Lung microvascular endothelial cell (primary cell): Measurements from ENCODE around the gene MAD1L1. TPM values are rescaled to one million over a fixed set of nuclear protein-coding genes. Genes with fewer than 3 reads are reported as not detected.

Experiments used
- DNase-seq, 2 donors: peaks; one replicate each; pipeline versions ENCODE4 v3.0.0 to v3.0.0-alpha.2; 2010; ENCODE audit warnings: low read depth in 2 of 2
- total RNA-seq: library from RNA; depleted of rRNA; stranded (reverse); fragments of >200 nt; gene quantifications from 2 replicates; pipeline ENCODE4 v1.2.1, GENCODE V29; 2014

Gene MAD1L1
- total RNA-seq, 1 donor from 2014 or later: 46.0 TPM

- DNase-seq: no peak
Measured at GRCh38 chr7:1809601-1810258, 423.0 kb downstream of the MAD1L1 start.

GRCh38 chr7:1809070-1809469 lies 423.7 kb downstream of the MAD1L1 start:
- no peak for DNase-seq

DNA sequence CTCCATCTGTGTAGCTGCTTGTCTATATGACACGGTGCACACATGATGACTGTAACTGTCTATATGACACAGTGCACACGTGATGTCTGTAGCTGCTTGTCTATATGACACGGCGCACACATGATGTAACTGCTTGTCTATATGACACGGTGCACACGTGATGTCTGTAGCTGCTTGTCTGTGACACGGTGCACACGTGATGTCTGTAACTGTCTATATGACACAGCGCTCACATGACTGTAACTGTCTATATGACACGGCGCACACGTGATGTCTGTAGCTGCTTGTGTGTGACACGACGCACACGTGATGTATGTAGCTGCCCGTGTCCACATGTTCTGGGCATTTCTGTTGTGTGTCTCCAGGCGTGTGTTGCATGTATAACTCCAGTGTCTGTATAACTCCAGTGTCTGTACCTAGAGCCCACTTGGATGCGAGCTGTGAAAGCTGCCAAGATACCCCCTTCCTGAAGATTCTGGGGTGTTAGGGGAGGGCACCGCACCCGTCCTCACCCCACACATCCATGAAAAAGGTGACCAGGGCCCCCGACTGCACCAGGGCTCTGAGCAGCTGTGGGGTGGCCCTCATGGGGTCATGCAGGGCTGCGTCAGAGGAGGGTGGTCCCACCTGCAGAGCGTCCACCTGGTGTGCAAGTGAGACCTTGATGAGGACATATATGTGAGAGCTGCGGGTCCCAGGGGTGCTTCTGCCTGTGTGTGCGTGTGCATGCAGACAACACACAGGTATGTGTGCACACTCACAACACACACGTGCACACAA lies 424.7 kb downstream of the MAD1L1 start:
- no peak for DNase-seq

DNA sequence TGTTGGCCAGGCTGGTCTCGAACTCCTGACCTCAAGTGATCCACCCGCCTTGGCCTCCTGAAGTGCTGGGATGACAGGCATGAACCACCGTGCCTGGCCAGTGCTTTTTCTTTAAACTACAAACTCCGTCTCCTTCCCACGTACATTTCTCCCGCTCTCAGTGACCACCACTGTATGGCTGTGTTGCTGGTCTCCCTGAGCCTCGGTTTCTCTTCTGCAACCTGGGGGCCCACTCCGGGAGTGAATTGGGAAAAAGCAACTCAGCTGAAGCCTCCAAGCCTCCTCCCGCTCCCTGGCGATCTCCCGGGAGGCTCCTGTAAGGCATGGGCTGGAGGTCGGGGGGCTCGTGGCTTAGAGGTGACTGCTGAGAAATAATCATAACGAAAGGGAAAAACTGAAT lies 426.4 kb downstream of the MAD1L1 start:
- no peak for DNase-seq

- DNase-seq: no peak
Measured at GRCh38 chr7:1804310-1804709, 428.4 kb downstream of the MAD1L1 start.

DNA sequence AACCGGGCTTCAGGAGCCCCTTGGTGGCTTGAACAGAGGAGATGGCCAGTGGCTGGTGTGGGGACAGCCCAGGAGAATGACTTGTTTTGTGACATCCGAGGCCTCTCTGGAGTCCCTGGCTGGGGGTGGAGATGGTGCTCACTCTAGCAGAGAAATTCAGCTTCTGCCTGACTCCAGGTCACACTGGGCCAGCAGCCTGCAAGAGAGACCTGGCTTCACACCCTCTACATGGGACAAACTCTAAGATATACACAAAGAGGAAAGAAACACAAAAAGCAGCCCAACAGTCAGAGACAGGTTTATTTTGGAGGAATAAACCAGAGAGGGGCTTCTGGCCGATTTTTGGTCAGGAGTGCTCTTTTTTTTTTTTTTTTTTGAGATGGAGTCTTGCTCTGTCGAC lies 429.8 kb downstream of the MAD1L1 start:
- DNase-seq: no peak

- no peak for DNase-seq
Measured at GRCh38 chr7:1800902-1801301, 431.8 kb downstream of the MAD1L1 start.

- DNase-seq: no peak
Measured at GRCh38 chr7:1798191-1798590, 434.6 kb downstream of the MAD1L1 start.

- DNase-seq: no peak
Measured at GRCh38 chr7:1794888-1795542, 437.7 kb downstream of the MAD1L1 start.

- DNase-seq: no peak
Measured at GRCh38 chr7:1787681-1788235, 445.0 kb downstream of the MAD1L1 start.

DNA sequence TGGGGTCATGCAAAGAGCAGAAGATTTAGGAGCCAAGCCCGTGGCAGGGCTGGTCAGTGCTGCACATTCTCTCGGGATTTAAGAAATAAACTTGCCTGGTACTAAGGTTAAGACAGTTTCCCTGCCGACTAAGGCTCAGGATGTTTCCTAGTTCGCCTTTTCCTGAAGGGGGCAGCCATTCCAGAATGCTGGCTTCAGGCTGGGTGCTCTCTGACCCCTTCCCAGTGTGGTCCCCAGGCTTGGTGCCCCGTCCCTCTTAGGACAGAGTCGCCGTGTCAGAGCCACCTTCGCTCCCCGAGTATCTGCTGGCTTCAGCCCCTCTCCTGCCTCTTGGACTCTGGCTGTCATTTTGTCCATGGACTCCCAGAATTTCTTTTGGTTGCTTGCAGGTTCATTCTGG lies 445.5 kb downstream of the MAD1L1 start:
- DNase-seq: no peak

DNA sequence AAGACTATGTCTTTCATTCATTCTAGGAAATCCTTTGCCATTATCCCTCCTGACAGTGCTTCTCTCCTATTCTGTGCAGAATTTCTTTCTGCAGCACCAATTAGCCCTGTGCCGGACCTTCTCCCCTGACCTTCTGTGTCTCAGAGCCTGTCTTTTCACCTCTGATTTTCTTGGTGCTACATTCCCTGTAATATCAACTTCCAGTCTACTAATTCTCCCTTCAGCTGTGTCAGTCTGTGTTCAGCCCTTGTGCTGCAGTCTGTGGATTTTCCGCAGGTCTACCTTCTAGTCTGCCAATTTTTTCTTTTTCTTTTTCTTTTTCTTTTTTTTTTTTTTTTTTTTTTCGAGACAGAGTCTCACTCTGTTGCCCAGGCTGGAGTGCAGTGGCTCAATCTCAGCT lies 446.9 kb downstream of the MAD1L1 start:
- DNase-seq: no peak

DNA sequence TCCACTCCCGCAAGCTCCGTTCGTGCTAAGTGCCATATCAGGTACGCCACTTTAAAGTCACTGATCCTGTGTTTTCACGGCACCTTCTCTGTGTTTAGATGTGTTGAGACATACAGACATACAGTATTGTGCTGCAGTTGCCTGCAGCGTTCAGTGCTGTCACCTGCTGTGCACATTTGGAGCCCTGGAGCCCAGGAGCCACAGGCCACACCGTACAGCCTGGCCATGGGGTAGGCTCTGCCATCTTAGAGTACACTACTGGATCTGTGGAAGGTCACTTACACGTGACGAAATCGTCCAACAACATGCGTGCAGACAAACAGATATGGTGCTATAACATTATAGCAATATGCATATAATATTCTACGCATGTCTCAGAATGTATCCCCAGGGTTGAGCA lies 451.4 kb downstream of the MAD1L1 start:
- DNase-seq: no peak

DNA sequence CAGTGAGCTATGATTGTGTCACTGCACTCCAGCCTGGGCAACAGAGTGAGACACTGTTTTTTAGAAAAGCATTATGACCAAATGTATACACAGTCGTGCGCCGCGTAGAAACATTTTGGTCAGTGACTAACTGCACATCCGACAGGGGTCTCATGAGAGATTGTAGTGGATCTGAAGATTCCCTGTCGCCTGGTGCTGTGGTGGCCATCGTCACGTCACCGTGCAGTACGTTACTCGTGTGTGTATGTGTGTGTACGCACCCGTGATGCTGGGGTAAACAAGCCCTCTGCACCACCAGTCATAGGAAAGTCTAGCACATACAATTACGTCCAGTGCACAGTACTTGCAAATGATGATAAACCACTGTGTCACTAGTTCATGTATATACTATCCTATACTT lies 453.3 kb downstream of the MAD1L1 start:
- DNase-seq: no peak

DNA sequence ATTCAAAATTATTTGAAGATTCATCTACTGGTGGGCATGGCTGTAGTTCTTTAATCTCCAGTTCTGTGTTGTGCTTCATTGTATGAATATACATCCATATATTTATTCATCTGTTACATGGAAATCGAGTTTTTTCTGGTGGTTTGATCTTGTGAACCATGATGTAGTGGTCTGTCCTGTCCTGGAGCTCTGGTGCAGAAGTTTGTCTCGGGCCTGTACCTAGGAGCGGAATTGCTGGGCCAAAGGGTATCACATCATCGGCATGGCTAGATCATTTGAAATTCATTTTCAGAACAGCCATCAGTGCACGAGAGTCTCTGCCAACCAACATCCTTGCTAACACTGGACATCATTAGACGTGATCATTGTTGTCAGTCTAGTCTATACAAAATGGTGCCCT lies 455.6 kb downstream of the MAD1L1 start:
- no peak for DNase-seq

GRCh38 chr7:1775389-1775788 lies 457.4 kb downstream of the MAD1L1 start:
- no peak for DNase-seq

DNA sequence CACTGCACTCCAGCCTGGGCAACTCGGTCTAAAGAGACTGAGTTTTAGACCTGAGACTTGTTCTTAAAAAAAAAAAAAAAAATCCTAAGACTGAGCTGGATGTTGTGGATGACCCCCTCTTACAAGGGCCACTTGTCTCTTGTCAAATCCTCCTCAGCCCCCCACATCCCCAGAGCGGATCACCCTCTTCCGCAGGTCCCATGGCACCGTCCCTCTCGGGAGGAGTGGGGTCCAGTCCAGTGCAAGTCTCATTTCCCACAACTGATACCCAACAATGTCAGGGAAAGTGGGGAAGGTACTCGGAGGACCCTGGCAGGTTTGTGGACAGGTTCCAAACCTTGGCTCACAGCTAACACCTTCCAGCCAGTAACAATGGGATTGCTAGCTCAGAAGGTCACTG lies 462.4 kb downstream of the MAD1L1 start:
- DNase-seq: no peak

DNA sequence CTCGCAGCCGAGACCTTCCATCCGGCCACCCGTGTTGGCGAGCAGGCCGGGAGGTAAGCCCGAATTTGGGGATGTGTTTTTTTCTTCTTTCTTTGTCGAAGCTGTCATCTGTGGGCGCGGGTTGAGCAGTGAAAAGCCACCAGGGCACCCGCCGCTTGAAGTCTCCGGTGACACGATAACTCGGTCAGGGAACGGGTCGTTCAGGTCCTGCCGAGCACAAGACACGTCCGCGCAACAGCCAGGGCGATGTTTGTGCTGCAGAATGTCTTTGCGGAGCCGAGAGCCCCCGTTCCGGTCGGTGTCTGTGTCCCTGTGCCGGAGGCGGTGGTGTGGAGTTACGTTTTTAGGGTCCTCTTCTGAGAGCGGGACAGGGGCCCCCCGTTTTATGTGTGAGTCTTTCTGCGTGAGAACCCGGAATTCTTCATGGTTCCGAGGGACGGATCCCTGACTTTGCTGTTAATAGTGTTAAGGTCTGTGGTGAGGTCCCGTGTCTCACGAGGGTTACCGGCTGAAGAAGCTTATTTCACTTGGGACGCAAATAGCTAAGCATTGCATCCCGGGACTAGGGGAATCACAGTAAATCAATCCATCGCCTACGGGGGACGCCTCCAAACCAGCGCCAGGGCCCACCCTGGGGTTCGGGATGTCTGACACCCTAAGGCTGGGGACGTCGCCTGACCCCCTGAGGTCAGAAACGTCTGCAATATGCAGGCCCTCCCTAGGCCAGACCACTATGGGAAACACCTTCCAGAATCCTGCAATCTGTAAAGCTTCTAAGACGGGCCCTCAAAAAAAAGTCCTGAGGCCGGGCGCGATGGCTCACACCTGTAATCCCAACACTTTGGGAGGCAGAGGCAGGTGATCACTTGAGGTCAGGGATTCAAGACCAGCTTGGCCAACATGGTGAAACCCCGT lies 463.2 kb downstream of the MAD1L1 start:
- DNase-seq: no peak

DNA sequence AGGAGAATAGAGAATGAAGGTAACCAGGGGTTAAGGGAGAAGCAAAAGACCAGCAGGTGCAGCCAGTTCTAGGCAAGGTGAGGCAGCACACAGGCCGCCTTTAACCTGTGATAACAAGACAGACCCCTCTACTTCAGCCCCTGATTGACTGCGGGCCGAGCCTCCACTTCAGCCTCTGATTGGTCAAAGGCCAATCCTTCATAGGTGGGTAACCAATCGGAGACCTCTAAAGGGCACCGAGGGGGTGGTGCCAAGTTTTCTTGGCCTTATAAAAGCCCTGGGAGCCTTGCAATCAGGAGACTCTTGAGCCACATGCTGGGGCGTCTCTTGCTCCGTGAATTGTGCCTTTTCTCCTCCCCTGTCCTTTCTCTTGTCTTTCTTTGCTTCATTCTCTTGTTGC lies 463.9 kb downstream of the MAD1L1 start:
- DNase-seq: no peak

DNA sequence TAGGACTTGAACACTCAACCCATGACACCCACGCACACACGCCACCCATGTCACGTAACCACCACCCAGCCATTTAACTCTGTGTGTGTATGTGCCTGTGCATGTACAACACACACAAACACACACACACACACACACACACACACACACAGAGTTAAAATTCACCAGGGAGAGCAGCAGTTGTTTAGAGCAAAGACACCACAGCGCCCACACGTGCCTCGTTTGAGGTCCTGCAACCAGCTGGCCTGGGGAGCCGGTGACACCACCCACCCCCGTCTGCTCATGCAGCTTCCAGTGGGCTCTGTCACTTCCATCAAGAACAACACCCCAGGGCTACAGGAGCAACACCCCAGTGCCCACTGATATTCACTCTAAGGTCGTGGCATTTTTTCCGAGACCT lies 465.2 kb downstream of the MAD1L1 start:
- DNase-seq: no peak
